GM18861 (cell line): ENCODE results near the gene CDC25B.
"Not testable (repeated sequence)": the region's sequence is repeated elsewhere in the genome, so short reads cannot be mapped to it uniquely, and the experiment has no call there.

Experiments
- ATAC-seq: cut with Tn5 transposase; IDR thresholded peaks from one replicate; pipeline ENCODE4 v1.9.1; 2021; ENCODE audit not compliant: unreplicated experiment

CDC25B gene

GRCh38 chr20:3784216-3784853 is 11.8 kb upstream of the CDC25B start:
- no peak for ATAC-seq

DNA sequence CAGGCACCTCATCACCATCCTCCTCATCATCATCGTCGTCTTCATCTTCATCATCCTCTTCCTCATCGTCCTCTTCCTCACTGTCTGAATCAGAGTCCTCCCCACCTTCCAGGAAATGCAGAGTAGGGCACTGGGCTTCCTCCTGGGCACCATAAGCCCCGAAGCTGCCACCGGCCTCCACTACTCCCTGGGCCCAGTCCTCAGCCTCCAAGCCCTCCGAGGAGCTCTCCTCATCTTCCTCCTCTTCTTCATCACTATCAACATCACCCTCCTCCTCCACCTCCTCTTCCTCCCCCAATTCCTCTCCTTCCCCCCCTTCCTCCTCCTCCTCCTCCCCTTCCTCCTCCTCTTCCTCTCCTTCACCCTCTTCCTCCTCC is 11.3 kb upstream of the CDC25B start:
- no peak for ATAC-seq

GRCh38 chr20:3785240-3786125 is 10.6 kb upstream of the CDC25B start:
- no peak for ATAC-seq

- ATAC-seq = peak; percentile 8
Observed at GRCh38 chr20:3786126-3786484, 10.0 kb upstream of the CDC25B start.

DNA sequence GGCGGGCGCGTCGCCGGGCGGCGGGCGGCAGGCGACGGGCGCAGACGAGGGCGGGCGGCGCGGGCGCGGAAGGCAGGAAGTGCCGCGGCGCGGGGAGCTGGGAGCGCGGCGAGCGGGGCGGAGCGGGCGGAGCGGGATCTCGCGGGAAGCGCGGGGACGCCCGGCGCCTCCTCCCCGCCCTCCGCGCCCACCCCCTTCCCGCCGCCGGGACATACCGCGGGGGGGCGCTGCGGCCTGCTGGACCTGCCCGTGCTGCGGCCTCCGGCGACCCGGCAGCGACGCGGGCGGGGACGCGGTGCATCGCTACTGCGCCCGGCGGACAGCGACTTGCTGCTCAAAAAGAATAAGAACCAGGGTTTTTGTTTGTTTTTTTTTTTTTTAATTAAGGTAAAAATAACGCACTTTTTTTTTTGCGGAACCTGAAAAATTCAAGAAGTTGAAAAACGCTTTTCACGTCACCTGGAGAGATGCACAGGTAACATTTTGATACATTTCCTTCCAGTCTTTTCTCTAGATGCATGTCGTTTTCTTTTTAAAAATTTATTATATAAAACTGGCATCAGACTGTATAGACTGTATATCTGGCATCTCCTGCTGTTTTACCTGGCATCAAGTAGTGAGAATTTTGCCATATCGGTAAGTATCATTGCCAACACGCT is 9.3 kb upstream of the CDC25B start, which contains the start of gene CENPB:
Gene CENPB (minus strand): TSS at position 76 of the 659 bp plus-strand sequence. CDS start 257 bp downstream, outside the sequence.
- ATAC-seq = peak; percentile 69

DNA sequence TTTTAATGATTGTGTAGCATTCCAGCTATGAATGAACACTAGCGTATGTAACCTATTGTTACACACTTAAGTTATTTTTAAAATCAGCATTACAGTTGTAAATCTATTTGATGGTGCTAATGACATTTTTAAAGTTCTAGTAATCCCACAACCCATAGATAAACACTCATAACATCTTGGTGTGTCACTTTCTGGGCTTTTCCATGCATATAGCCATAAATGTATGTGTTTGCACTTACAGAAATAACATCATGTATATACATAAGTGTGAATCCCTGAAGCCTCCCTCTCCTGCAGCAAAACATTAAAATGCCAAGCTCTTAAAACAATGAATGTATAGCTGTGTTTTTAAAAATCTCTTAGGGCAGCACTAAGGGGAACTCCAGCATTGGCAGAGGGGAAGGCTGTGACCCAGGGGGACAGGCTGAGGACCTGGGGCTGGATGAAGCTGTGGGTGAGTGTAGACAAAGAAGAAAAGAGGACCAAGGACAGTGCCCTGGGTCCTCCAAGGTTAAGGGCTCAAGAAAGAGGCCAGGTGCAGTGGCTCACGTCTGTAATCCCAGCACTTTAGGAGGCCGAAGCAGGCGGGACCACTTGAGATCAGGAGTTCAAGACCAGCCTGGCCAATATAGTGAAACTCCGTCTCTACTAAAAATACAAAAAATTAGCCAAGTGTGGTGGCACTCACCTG is 8.6 kb upstream of the CDC25B start:
- ATAC-seq = no peak

GRCh38 chr20:3788685-3789155 is 7.4 kb upstream of the CDC25B start:
- ATAC-seq = no peak

- not testable (repeated sequence) for ATAC-seq
Observed at GRCh38 chr20:3789201-3789600, 6.9 kb upstream of the CDC25B start.

DNA sequence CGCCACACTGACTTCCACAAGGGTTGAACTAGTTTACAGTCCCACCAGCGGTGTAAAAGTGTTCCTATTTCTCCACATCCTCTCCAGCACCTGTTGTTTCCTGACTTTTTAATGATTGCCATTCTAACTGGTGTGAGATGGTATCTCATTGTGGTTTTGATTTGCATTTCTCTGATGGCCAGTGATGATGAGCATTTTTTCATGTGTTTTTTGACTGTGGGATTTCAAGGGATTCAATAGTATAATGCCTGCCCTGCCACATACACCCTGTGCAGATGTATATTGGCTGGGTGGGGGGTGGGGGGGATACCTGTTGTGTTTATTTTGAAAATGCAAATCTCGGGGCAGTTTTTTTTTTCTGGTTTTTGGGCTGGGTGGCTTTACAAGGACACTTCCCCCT is 1.9 kb upstream of the CDC25B start:
- ATAC-seq = not testable (repeated sequence)

DNA sequence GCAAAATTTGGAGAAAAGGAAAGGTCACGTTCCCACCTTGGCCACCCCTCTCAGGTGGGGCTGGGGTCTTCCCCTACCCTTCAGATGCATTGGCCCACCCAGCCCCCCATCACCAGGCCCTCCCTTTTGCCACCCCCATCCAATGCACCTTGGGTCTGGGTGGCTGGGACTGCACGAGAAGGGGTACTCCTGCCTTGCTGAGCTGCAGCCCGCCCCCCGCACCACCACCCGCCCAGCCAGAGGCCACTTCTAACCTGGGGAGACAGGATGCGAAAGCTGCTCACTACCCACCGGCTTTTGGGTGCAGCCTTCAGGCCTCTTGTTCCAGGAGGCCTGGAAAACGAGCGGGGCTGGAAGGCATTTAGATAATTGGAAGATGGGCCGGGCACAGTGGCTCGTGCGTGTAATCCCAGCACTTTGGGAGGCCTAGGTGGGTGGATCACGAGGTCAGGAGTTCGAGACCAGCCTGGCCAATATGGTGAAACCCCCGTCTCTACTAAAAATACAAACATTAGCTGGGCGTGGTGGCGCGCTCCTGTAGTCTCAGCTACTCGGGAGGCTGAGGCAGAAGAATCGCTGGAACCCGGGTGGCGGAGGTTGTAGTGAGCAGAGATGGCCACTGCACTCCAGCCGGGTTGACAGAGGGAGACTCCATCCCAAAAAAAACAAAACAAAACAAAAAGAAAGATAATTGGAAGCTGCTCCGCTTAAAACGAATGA is 1.2 kb upstream of the CDC25B start:
- ATAC-seq = no peak

DNA sequence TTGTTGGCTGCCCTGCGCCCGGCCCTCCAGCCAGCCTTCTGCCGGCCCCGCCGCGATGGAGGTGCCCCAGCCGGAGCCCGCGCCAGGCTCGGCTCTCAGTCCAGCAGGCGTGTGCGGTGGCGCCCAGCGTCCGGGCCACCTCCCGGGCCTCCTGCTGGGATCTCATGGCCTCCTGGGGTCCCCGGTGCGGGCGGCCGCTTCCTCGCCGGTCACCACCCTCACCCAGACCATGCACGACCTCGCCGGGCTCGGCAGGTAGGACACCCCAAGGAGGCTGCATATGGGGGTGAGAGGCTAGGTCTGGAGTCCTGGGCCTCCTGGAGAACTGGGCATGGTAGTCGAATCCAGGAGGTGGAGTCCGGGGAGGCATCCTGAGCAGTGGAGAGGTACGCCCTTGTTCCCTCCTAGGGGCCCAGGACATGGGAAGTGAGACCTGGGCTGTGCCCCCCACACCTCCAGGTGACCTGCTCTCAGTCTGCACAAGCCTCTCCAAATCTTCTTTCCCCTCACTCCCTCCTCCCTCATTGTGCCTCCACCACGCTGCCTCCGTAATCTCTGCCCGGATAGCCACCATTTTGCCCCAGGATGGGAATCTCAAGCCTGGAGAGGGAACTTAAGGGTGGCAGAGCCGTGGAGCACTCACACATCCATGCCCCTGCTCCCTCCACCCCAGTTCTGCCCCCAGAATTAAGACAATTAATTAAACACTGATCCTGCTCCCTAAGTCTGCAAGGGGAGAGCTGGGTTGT is 541 bp downstream of the CDC25B start:
- no peak for ATAC-seq

- no peak for ATAC-seq
Observed at GRCh38 chr20:3797226-3797545, 1.1 kb downstream of the CDC25B start.

DNA sequence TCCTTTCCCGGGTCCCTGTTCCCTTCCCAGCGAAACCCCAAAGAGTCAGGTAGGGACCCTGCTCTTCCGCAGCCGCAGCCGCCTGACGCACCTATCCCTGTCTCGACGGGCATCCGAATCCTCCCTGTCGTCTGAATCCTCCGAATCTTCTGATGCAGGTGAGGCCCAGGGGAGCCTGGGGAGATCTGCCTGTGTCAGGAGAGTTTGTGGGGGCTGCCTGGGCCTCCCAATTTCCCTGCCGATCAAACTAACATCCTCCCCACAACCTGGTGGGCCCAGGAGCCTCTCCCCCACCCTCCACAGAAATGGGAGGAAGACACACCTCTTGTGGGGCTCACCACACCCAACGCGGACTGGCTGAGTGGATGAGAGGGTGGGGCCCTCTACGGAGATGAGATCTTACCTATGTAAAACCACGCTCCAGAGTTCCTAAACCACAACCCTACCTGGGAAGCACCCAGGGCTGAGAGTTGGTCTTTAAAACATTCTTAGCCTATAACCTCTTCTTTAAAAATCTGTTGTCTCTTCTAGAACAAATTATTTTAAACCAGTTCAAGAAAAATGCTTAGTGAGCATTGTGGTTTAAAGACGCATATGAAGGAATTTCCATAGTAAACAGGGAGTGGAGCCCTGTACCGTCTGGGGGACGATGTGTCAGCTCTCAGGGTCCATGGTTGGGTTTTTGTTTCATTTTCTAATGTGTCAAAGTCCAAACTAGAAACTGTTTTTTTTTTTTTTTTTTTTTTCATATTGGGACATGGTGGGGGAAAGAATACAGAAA is 1.7 kb downstream of the CDC25B start:
- ATAC-seq = no peak

DNA sequence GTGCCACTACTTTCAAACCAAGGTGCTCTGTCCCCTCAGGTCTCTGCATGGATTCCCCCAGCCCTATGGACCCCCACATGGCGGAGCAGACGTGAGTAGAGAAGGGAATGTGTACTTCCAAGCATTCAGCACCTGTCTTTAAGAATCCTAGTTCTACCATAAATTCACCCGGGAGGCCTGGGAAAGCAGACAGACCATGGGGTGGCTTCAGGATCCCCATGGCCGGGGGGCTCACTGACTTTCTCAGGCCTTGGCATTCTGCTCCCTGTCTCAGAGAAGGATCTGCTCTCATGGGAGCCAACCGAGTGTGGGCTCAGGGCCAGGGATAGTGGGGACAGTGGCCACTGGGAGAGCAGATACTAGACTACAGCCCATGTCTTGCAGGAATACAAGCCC is 2.3 kb downstream of the CDC25B start:
- ATAC-seq = no peak

GRCh38 chr20:3798908-3799248 is 2.8 kb downstream of the CDC25B start:
- ATAC-seq = no peak

DNA sequence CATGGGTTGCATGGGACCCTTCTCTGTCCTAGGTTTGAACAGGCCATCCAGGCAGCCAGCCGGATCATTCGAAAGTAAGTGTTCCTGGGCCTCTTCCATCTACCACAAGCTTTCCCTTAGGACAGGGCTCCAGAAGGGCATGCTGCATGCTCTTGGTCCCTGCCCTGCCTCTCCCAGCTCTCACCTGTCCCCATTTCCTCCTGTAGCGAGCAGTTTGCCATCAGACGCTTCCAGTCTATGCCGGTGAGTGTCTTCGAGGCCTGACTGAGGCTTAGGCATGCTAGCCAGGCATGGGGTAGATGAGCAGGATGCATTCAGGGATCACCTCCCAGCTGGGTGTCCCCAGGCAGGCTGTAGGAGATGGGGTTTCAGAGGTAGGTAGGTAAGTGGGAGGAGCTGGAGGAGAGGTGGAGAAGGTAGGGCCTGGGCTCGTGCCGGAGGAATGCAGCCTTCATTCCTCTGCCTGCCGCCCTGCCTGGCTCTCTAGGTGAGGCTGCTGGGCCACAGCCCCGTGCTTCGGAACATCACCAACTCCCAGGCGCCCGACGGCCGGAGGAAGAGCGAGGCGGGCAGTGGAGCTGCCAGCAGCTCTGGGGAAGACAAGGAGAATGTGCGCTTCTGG is 4.3 kb downstream of the CDC25B start:
- ATAC-seq = no peak

GRCh38 chr20:3800878-3801260 is 4.8 kb downstream of the CDC25B start:
- no peak for ATAC-seq

DNA sequence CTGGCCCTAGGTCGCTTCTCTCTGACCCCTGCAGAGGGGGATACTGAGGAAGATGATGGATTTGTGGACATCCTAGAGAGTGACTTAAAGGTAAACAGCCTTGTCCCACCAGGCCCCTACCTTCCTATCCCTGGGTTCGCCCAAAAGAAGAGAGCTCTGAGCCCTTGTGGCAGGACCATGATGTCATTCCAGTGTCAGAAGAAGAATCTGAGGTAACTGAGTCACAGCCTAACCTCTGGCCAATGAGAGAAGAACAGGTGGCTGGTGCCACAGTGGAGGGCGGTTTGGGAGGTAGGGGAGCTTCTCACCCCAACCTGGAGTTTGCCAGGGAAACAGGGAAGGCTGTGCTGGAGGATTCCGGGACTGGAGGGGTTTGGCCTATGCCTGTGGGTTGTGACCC is 5.2 kb downstream of the CDC25B start:
- ATAC-seq = no peak

DNA sequence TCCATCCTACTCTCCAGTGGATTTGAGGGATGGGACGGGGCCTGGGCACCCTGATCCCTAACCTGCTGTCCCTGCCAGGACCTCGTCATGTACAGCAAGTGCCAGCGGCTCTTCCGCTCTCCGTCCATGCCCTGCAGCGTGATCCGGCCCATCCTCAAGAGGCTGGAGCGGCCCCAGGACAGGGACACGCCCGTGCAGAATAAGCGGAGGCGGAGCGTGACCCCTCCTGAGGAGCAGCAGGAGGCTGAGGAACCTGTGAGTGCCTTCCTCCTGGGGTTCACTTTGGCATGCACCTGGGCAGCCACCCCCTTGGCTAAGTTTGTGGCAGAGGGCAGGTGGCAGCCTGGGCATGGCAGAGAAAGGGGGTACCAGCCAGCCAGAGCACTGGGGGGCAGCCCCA is 5.7 kb downstream of the CDC25B start:
- ATAC-seq = no peak
